WERI-Rb-1 (cell line): Measurements from ENCODE around the gene RPP25.
A peak's percentile ranks its signal among the peaks of the same experiment; 100 is the strongest.

ENCODE experiments used
- DNase-seq: peaks from one replicate; pipeline ENCODE4 v3.0.0-alpha.2; 2020
- H3K27ac ChIP-seq: fragments of 250-450 bp; sonication (Bioruptor Pico); 2 replicates; pipeline ENCODE4 v1.5.1; 2020; ENCODE audit warnings: mild to moderate bottlenecking, moderate library complexity
- H3K27me3 ChIP-seq: fragments of 250-450 bp; sonication (Bioruptor Pico); 2 replicates; pipeline ENCODE4 v1.5.1; 2021; ENCODE audit warnings: mild to moderate bottlenecking, low read depth, moderate library complexity; ENCODE audit not compliant: insufficient read depth, severe bottlenecking
- H3K36me3 ChIP-seq: fragments of 250-450 bp; sonication (Bioruptor Pico); 2 replicates; pipeline ENCODE4 v1.5.1; 2020; ENCODE audit warnings: mild to moderate bottlenecking, moderate library complexity
- H3K4me3 ChIP-seq: 2 replicates; pipeline ENCODE4 v1.5.1; 2011; ENCODE audit warnings: low read depth, mild to moderate bottlenecking, control low read depth, low read length
- H3K9me3 ChIP-seq: fragments of 250-450 bp; sonication (Bioruptor Pico); 2 replicates; pipeline ENCODE4 v1.5.1; 2021; ENCODE audit warnings: mild to moderate bottlenecking, moderate library complexity; ENCODE audit not compliant: severe bottlenecking
- TF ChIP-seq, protein P1 (sequence below): IDR thresholded peaks from 2 replicates; pipeline ENCODE4 v1.5.1; 2011; ENCODE audit warnings: low read depth, mild to moderate bottlenecking, control low read depth, inconsistent platforms, low read length

RPP25 gene

DNA sequence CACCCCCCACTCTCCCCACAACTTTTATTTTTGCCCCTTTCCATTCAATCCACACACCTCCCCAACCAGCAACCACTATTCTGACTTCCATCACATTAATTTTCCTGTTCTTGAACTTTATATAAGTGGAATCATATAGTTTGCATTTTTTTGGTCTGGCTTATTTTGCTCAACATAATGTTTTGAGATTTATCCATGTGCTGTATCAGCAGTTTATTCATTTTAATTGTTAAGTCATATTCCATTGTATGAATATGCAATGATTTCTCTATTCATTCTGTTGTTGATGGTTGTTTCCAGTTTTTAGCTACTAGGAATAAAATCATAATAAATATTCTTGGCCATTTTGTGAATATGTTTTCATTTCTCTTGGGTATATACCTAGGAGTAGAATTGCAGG, 33.0 kb upstream of the RPP25 start:
- Histone ChIP-seq H3K4me3 (no peak overlapping the region), H3K9me3 (peaks cover 2% of the 10 kb centered on the region), H3K36me3 (no peaks in the 10 kb centered on the region), H3K27me3 (no peaks in the 10 kb centered on the region), H3K27ac (no peak overlapping the region)
- TF ChIP-seq, protein P1, sequence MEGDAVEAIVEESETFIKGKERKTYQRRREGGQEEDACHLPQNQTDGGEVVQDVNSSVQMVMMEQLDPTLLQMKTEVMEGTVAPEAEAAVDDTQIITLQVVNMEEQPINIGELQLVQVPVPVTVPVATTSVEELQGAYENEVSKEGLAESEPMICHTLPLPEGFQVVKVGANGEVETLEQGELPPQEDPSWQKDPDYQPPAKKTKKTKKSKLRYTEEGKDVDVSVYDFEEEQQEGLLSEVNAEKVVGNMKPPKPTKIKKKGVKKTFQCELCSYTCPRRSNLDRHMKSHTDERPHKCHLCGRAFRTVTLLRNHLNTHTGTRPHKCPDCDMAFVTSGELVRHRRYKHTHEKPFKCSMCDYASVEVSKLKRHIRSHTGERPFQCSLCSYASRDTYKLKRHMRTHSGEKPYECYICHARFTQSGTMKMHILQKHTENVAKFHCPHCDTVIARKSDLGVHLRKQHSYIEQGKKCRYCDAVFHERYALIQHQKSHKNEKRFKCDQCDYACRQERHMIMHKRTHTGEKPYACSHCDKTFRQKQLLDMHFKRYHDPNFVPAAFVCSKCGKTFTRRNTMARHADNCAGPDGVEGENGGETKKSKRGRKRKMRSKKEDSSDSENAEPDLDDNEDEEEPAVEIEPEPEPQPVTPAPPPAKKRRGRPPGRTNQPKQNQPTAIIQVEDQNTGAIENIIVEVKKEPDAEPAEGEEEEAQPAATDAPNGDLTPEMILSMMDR: no peak
- no peak for DNase-seq

DNA sequence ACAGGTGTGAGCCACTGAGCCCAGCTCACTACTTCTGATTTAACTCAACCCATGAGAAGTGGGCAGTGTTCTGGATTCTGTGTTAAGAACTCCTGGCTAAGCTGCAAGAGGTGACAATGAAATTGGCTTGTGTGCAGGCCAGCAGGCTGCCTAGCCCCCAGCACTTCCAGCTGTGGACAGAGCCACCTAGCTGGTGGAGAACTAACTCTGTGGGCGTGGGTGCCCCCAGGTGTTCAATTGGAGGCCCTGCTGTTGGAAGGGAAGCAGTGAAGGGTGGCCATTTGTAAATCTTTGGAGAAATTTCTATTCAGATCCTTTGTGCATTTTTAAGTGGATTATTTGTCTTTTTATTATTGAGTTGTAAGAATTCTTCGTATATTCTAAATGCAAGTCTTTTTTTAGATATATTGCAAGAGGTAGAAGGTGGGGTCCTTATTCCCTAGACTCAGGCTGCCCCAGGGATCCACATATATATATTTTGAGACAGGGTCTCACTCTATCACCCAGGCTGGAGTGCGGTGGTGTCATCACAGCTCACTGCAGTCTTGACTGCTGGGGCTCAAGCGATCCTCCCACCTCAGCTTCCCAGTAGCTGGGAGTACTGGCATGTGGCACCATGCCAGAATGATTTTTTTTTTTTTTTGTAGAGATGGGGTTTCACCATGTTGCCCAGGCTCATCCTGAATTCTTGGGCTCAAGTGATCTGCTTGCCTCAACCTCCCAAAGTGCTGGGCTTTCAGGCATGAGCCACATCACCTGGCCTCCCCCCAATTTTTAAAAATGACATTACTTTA, 31.6 kb upstream of the RPP25 start:
- TF ChIP-seq, protein P1: peak; percentile 74
- Histone ChIP-seq H3K27me3 (no peaks in the 10 kb centered on the region), H3K9me3 (peaks cover 2% of the 10 kb centered on the region), H3K27ac (no peak overlapping the region), H3K4me3 (no peak overlapping the region), H3K36me3 (no peaks in the 10 kb centered on the region)
- DNase-seq: peak; percentile 71

DNA sequence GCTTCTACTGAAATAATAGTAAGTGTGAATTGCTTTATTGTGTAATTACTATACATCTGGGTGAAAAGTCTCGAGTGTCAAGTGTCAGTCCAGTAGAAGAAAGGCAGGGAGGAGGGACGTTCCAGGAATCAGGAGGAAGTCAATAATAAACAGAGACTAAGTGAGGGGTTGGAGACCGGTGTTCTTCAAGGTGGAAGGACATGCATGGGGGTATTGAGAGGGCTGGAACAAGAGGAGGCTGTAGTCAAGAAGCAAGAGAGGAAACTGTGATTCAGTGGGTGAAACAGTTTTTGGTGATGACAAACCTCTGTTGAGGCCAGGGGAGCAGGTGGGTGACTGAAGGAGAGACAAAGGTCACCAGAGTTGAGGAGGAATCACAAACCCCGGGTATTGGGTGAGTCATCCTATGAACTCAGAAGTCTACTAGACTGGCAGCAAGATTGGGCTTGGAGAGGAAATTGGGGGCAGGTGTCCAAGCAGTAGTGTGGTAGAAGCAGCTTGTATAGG, 27.2 kb upstream of the RPP25 start:
- TF ChIP-seq, protein P1: no peak
- DNase-seq: no peak
- Histone ChIP-seq H3K4me3 (no peak overlapping the region), H3K36me3 (no peaks in the 10 kb centered on the region), H3K27ac (no peak overlapping the region), H3K9me3 (no peaks in the 10 kb centered on the region), H3K27me3 (no peaks in the 10 kb centered on the region)

DNA sequence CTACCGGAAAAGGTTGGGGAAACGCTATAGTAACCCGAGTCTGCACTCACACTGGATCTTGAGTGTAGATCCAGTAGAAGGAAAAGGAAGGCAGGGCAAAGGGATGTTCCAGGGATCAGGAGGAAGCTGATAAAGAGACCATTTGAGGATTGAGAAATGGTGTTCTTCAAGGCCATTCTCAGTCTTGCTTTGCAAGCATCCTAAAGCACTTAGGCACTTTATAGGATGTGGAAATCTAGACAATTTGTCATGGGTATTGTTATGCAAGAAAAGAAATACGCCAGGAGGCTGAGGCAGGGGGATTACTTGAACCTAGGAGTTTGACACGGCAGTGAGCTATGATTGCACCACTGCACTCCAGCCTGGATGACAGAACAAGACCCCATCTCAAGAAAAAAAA, 25.6 kb upstream of the RPP25 start:
- DNase-seq: no peak
- TF ChIP-seq, protein P1: no peak

DNA sequence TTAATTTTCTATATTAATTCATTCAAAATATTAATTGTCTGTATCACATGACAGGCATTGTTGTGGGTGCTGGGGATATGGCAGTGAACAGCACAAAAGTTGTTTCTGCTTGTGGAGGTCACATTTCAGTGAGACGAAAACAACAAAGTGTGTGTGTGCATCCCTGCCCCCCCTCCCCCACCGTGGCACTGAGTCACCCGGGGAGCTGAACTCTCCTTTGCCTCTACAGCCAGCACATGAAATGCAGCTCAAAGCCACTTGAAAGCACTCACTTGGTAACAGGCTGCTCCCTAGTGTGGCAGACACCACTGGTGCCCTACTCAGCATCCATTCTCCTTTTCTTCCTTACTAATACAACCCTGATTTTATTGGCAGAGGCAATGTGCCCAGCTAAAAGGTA, 21.9 kb upstream of the RPP25 start:
- Histone ChIP-seq H3K27ac (no peak overlapping the region), H3K9me3 (no peaks in the 10 kb centered on the region), H3K36me3 (no peaks in the 10 kb centered on the region), H3K27me3 (no peaks in the 10 kb centered on the region), H3K4me3 (no peak overlapping the region)
- TF ChIP-seq, protein P1: no peak
- DNase-seq: no peak

More for the DNA sequence above, 25.6 kb upstream of the RPP25 start:
- H3K27ac ChIP-seq: no peak overlapping the region
- no peaks in the 10 kb centered on the region for H3K36me3 ChIP-seq
- H3K9me3 ChIP-seq: no peaks in the 10 kb centered on the region
- no peaks in the 10 kb centered on the region for H3K27me3 ChIP-seq
- no peak overlapping the region for H3K4me3 ChIP-seq
